ENCODE data around the gene ANO7.

- TF ChIP-seq CTCF (IDR thresholded peaks at IDR 0.05; ENCODE audit: borderline replicate concordance, extremely low read depth, low read length, poor library complexity, severe bottlenecking) (no peak), EZH2 (IDR thresholded peaks at IDR 0.05; ENCODE audit: borderline replicate concordance, low read depth, low read length, severe bottlenecking) (no peak)
Observed at GRCh38 chr2:241203218-241204009, 14.9 kb downstream of the ANO7 start.

Data from DND-41 (cell line).